Stimulated activated CD4-positive, alpha-beta T cell treated with anti-CD3 and anti-CD28 coated beads, Interleukin-15, amount 100 ng/mL, for 24 hours (primary cell): Measurements from ENCODE around the gene ITPR2.
"Not testable (repeated sequence)": the region's sequence is repeated elsewhere in the genome, so short reads cannot be mapped to it uniquely, and the experiment has no call there.

ENCODE experiments used
- DNase-seq: peaks from one replicate; pipeline ENCODE4 v3.0.0-alpha.2; 2020

Gene ITPR2

GRCh38 chr12:26654623-26655022, 178.4 kb downstream of the ITPR2 start:
- DNase-seq, result no peak

GRCh38 chr12:26651566-26652188, 181.3 kb downstream of the ITPR2 start:
- DNase-seq, result peak; percentile 55

- no peak for DNase-seq
These were observed 182.0 kb downstream of the ITPR2 start for GRCh38 chr12:26651036-26651435.

- no peak for DNase-seq
These were observed 184.0 kb downstream of the ITPR2 start for GRCh38 chr12:26648999-26649398.

GRCh38 chr12:26648584-26648983, 184.4 kb downstream of the ITPR2 start:
- no peak for DNase-seq

GRCh38 chr12:26648066-26648465, 184.9 kb downstream of the ITPR2 start:
- DNase-seq, result no peak

- DNase-seq, result no peak
These were observed 185.9 kb downstream of the ITPR2 start for GRCh38 chr12:26647088-26647487.

GRCh38 chr12:26646571-26646970, 186.4 kb downstream of the ITPR2 start:
- DNase-seq, result no peak

GRCh38 chr12:26644376-26644775, 188.6 kb downstream of the ITPR2 start:
- DNase-seq, result not testable (repeated sequence)

GRCh38 chr12:26643532-26644315, 189.3 kb downstream of the ITPR2 start:
- no peak for DNase-seq

- no peak for DNase-seq
These were observed 190.6 kb downstream of the ITPR2 start for GRCh38 chr12:26642361-26642760.

- no peak for DNase-seq
These were observed 196.2 kb downstream of the ITPR2 start for GRCh38 chr12:26636710-26637328.

- no peak for DNase-seq
These were observed 199.3 kb downstream of the ITPR2 start for GRCh38 chr12:26633591-26634210.

- no peak for DNase-seq
These were observed 200.2 kb downstream of the ITPR2 start for GRCh38 chr12:26632756-26633155.

GRCh38 chr12:26631846-26632245, 201.1 kb downstream of the ITPR2 start:
- DNase-seq, result no peak

GRCh38 chr12:26630546-26631027, 202.4 kb downstream of the ITPR2 start:
- no peak for DNase-seq

GRCh38 chr12:26629864-26630263, 203.1 kb downstream of the ITPR2 start:
- no peak for DNase-seq

- DNase-seq, result no peak
These were observed 204.8 kb downstream of the ITPR2 start for GRCh38 chr12:26628234-26628633.

GRCh38 chr12:26627335-26627734, 205.7 kb downstream of the ITPR2 start:
- no peak for DNase-seq

GRCh38 chr12:26623136-26623535, 209.9 kb downstream of the ITPR2 start:
- no peak for DNase-seq

- DNase-seq, result no peak
These were observed 210.4 kb downstream of the ITPR2 start for GRCh38 chr12:26622601-26623000.

- DNase-seq, result no peak
These were observed 211.1 kb downstream of the ITPR2 start for GRCh38 chr12:26621932-26622331.

- no peak for DNase-seq
These were observed 212.1 kb downstream of the ITPR2 start for GRCh38 chr12:26620907-26621306.

GRCh38 chr12:26617513-26617912, 215.5 kb downstream of the ITPR2 start:
- no peak for DNase-seq
